Measurements from ENCODE around the gene SNTG2.

- TF ChIP-seq CTCF (conservative IDR thresholded peaks at IDR 0.05 in 1 of 2, IDR thresholded peaks at IDR 0.05 in 1 of 2; ENCODE audit: low read depth in 1 of 2, low read length in 2 of 2) (no peak), EZH2 (IDR thresholded peaks at IDR 0.05; ENCODE audit: low read length, missing control alignments) (no peak)
Observed at GRCh38 chr2:1053786-1054185, 103.1 kb downstream of the SNTG2 start.
